CD4-positive, alpha-beta T cell treated with Interleukin-15 for 1 hour (primary cell): ENCODE measurements around the gene ANKRD50.

ENCODE experiments used
- DNase-seq: peaks from one replicate; pipeline ENCODE4 v3.0.0-alpha.2; 2020

Gene ANKRD50, protein sequence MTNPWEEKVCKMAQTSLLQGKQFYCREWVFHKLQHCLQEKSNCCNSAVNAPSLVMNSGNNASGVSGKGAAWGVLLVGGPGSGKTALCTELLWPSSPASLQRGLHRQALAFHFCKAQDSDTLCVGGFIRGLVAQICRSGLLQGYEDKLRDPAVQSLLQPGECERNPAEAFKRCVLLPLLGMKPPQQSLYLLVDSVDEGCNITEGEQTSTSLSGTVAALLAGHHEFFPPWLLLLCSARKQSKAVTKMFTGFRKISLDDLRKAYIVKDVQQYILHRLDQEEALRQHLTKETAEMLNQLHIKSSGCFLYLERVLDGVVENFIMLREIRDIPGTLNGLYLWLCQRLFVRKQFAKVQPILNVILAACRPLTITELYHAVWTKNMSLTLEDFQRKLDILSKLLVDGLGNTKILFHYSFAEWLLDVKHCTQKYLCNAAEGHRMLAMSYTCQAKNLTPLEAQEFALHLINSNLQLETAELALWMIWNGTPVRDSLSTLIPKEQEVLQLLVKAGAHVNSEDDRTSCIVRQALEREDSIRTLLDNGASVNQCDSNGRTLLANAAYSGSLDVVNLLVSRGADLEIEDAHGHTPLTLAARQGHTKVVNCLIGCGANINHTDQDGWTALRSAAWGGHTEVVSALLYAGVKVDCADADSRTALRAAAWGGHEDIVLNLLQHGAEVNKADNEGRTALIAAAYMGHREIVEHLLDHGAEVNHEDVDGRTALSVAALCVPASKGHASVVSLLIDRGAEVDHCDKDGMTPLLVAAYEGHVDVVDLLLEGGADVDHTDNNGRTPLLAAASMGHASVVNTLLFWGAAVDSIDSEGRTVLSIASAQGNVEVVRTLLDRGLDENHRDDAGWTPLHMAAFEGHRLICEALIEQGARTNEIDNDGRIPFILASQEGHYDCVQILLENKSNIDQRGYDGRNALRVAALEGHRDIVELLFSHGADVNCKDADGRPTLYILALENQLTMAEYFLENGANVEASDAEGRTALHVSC (N-terminal part only)

DNA sequence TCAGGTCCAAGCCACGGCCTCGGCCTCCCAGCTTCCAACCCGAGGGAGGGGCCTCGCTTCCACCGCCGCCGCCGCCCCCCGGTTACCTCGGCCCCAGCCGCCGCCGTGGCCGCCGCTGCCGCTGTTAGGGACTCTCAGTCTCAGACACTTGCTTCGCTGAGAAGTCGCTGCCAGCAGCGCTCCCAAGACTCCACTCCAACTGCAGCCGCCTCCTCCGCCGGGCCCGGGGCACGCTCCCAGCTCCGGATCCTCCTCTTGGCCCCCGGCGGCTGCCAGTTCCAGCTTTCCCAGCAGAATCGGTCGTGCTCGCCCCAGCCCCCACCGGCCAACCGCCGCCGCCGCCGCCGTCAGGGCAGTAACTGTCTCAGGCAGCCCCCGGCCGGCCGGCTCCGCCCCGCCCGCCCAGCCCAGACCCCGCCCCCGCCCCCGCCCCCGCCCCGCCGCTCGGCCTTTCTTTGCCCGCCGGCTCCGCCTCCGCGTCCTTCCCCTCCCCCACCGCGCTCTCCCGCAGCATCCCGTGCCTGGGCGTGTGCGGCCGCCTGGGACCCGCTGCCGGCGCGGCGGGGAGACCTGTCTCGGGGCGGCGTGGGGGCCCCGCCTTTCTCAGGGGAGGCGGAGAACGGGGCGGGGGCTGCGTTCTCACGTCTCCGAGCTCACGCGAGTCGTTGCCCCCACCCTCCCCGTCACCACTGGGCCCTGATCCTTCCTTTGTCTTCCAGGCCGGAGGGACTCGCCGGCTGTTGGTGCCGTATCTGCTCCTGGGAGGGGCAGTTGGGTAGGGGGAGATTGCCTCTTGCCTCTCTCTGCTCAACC lies at the start of gene ANKRD50:
ANKRD50 (minus strand) TSS at position 361 of the 813 bp plus-strand sequence. CDS start 2,221 bp downstream, outside the sequence.
- DNase-seq: peak; percentile 78

DNA sequence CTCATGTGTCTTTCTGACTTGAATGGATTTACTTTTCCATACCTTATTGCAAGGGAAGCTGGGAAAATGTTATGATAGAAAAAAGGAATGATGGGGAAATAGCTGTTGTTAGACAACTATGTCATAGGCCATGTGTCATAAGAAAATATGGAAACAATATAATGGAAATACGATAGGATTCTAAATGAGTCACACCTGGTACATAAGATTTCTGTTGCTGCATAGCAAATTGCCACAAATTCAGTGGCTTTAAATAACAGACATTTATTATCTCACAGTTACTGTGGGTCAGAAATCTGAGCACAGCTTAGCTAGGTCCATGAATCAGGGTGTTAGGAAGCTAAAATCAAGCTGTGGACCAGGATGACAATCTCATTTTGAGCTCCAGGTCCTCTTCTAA lies 44.6 kb upstream of the ANKRD50 start:
- no peak for DNase-seq

DNA sequence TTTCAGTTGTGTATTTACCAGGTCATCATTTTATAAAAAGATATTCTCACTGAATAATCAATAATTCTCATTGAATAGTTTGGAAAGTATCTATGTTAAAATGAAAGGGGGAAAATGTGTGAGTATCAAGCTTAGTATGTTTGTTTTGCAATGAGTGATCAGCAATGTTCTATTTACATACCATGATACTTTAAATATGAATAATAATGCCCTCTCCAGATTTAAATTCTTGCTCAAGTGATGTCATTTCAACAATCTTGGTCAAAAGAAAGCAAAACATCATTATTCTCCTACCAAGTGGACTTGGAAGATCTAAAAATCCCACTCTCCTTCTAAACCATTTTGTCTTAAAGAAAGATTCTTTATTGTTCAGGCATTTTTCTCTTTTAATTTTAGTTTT lies 42.1 kb upstream of the ANKRD50 start:
- no peak for DNase-seq

DNA sequence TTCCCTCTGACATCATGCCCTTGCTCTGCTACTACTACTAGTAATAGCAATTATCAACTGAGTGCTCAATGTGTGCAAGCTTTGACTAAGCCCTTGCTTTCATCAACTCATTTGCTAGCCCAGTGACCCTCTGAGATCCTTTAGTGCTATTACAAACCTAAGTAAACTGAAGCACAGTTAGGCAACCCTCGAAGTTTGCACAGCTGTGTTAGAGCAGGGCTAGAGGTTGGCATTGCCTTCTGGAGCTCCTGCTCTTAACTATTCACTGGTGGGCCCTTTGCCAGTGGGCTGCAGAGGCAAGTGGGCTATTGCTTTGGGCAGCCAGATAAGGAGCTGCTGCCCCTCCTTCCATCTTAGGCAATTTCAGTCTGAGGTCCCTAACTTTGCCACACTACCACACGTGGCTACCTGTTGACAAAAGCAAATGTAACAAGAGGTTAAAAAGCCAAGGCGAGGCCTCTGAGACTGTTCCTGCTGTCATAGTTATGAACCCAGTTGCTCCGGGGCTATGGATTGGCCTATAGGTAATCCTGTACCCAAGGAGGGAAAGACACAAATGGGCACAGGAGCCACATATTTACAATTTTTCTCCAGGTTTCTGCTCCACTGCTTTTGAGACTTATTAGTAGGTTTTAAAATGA lies 41.5 kb upstream of the ANKRD50 start:
- DNase-seq: no peak

DNA sequence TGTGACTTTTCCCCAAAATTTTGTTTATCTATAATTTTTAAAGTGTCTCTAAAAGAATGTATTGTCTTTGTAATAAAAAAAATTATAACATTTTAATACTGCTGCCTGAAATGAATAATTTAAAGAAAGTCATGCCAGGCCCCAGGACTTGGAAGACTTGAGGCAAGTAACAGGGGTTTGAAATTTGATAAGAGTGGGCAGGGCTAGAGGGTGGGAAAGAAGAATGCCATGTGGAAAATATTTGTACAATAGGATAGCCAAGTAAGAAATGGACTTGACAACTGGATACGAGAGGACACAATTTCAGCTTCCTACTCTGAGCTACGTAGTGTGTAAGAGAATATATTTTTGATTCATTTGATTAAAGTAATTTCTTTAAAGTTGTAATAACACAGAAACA lies 36.9 kb upstream of the ANKRD50 start:
- no peak for DNase-seq

DNA sequence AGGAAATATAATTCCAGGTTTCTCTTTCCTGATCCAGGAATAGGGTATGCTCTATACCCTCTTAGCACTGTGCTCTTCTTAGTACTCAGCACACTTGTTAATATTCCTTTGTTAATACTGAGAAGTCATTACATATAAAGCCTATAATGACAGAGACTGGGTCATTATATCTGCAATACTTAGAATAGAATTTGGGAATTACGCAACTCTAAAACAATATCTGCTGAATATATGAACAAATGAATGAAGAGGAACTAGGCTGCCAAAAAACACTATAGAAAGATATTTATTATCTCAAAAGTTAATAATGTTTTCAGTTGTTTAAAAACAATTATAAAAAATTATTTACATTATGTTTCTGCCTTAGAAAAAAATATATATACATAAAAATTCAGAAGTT lies 36.4 kb upstream of the ANKRD50 start:
- DNase-seq: no peak

DNA sequence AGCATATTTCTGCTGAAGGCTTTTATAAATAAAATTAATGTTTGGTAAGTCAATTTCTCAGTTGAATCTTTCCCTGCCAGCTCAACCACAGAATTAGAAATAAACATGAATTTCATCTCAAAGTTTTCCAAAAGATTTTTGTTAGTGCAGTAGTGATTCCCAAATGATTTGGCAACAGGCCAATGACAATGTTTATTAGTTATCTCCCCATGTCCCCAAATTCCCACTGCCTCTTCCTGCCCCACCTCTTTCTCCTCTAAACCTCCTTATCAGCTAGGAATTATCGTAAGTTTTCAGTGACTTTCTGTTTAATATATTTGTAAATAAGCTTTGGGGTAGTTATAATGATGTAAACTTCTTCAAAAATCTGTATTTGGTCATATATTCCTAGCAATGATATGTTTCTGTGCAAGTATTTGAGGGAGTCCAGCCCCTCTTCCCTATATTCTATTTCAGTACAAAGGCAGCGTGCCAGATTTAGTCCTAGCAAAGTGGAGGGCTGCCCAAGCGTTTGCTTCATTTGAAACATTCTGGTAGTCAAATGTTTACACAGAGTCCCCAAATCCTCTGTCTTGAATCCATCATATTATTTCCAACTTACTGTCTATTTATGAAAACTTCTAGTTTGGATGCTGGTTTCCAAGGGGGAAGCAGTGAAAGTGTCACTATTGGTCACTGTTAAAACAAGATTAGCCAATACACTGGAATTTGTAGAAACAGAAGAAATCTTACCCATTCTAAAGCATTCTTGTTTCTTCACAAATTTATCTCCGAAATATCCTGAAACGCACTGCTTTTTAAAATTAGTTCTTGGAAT lies 33.7 kb upstream of the ANKRD50 start:
- DNase-seq: no peak

DNA sequence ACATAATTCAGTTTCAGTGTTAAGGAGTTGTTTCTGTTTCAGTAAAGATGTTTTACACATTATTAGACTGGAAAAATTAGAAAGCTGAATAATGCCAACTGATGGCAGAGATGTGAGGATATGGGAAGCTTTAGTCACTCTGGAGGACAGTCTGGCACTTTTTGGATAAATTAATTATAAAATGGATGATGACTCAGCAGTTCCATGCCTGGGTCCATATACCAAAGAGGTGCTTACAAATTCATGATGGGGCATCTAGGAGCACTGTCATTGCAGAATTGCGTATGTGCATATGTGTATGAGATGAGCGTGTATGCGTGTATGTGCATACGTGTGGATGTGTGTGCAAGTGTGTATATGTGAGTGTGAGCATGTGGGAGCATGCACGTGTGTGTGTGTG lies 31.2 kb upstream of the ANKRD50 start:
- DNase-seq: no peak

DNA sequence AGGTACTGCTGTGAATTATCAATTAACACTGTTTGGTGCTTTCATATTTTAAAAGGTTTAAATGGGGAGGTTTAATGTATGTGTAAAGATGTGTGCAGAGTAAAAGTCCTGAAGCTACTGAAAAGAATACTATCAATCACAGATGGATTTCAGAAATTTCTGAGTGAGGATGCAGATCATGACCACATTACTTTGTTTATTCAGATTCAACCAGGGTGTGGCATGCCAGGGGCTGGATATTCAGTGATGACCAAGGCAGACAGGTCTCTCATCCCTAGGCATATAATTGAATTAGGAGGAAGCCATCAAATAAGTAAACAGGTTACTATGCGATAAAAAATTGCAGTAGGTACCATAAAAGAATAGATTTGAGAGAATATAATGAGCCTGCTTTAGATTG lies 28.0 kb upstream of the ANKRD50 start:
- no peak for DNase-seq

DNA sequence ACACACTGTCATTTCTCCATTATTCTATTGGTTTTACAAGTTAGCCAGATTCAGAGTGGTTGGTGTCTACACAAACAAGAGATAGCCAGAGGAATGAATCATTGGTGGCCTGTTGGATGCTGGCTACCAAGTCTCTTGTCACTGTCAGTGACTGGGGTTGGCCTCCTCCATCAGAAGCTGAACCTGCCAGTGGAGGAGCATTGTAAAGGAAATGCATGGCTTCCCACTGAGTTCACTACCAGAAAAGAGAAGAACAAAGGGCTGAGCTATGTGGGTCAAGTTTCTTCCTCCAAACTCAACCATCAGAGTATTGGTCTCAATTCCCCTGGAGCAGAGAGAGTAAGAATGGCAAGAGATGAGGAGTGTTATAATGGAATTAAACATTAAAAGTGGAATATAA lies 26.5 kb upstream of the ANKRD50 start:
- DNase-seq: no peak

DNA sequence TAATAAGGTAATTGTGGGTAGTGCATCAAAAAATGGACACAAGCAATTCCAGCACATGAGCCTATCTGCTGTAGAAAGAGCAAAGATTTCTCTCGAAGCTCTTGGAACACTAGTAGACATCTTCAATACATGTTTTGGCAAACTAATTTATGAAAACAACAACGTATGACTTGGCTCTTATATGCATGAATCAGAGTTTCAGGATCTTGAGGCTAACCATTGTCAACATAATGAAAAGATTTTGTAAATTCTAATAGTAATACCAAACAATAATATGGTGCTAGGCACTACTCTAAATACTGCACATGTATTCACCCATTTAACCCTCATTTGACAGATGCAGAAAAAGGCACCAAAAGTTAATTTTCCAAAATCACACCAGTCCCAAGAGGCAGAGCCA lies 25.1 kb upstream of the ANKRD50 start:
- DNase-seq: no peak

DNA sequence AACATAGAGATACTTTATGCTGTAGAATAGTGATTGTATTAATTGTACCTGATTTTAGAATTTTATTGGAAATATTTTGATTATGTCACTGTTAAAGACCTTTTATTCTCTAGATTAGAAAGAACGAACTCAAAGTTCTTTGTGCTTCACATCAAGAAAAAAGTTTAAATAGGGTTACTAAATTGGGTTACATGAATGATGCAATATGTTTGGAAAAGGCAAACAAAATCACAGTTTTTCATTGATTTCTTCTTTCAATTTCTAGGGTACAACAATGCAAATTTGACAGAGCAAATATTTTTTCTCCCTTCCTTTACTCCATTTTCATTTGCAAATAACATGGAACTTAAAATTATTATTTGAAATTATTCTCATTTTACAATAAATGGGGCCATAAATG lies 24.0 kb upstream of the ANKRD50 start:
- no peak for DNase-seq

DNA sequence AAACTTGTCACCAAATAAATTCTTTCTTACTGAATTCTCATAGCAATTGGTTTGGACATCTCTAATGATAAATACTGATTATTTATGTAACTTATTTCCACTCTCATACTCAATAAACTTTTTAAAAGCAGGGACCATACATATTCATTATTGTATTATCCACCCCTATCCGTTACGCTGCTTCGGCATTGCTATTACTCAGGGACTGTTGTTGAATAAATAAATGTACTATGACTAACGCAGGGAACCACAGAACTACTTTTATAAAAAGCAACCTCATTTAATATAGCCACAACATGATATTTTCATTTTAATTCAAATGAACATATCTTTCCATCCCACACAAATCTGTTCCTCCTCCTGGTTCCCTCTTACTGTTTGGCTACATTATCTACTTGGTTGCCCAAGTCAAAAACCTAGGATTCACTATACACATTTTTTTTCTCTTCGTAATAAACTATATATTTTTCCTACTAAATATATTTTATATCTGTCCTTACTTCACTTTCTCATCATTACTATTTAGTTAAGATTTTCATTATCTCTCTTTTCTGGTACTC lies 14.9 kb upstream of the ANKRD50 start:
- no peak for DNase-seq

DNA sequence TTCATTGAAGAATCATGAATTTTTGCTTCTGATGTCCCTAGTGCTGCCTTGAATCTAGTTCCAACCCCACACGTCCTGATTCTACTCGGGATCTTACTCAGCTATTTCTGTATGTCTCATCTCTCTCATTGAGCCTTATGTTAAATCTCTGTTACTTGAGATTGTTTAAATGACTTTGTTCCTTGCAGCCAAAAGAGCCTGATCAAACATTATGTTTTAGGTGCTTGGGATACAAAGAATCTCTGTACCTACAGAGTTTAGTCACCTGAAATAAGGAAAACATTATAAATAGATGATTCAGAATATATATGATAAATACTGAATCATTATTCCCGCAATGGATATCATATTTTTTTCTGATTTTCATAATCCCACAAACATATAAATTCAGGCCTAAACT lies 13.7 kb upstream of the ANKRD50 start:
- no peak for DNase-seq

DNA sequence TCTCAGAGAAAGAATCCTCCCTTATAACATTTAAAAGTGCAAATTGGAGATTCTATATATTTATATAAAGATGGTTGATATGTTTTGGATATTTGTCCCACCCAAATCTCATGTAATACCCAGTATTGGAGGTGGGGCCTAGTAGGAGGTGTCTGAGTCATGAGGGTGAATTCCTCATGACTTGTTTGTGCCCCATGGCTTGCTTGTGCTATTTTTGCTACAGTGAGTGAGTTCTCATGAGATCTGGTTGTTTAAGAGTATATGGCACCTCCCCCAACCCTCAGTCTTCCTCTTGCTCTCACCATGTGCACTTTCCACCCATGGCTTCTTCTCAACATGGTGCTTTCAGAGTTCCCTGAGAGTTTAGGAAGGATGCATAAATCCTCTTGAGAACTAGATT lies 9.5 kb upstream of the ANKRD50 start:
- no peak for DNase-seq

DNA sequence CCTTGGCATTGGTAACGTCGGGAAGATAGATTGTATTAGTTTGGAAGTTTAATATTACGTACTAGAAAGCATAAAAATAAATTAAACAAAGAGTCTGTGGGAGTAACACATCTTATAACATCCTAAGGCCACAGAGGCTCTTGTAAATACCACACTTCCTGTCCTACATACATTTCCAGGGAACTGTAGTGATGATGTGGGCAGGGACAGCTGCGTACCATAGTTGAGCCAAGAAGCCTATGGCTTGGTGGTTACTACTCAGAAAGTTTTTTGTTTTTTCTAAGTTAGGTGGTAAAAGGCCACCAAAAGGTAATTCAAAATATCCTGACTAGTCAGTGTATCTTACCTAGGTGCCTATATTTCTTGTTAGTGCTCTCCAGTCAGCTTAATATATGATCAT lies 4.6 kb upstream of the ANKRD50 start:
- DNase-seq: no peak

DNA sequence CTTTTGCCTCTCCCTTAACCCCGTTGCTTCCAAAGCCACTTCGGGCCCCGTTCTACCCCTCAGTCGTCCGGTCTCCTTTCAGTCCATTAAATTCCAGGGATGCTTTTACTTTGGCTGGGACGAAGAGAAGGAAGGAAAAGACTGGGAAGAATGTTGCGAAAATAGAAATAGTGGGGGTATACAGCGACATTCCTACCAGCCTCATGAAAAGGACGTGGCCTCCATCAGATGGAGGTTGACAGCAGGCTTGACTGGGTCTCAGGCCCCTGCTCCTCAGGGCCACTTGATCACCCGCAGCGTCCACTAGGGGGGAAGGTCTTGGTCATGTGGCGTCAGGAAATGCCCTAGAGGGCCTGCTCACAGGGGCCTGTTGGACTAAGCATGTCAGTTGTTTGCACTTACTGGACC lies 657 bp upstream of the ANKRD50 start:
- peak; percentile 50 for DNase-seq

DNA sequence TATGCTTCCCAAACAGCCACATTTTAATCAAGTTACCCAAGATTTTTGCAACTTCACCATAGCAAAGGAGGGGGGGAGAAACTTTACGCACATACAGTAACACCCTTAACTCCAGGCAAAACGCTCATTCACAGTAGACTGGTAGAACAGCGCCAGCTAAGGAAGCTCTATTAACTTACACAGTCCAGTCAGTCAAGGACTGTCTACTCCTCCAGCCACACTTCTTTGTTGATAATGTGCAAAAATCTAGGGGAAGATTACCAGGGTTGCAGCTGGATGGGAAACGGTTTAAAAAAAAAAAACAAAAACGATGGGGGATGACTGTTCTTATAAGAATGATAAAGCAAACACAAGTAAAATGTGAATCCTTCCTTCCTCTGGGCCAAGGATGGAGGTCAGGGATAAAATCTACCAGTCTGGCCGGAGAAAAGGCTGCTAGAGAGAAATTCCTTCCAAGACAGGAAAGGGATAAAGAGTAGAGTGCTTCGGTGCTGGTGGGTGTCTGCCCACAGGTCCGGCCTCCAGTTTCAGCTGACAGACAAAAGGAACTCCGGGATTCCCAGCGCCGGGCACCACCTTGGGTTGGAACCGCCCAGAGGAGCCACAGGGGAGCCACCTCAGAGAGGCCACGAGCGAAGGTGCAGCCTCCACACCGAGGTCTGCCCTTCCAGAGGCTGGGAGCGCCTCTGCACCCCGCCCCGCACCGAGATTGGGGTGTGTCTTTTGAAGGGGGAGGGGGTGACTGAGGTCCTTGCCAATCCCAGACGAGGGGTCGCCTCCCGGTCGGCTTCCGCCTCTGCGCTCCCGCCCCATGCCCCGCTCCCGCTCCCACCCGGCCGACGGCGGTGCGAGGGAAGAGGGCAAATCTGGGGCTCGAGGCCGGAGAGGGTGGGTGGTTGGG lies 811 bp downstream of the ANKRD50 start:
- peak; percentile 18 for DNase-seq

DNA sequence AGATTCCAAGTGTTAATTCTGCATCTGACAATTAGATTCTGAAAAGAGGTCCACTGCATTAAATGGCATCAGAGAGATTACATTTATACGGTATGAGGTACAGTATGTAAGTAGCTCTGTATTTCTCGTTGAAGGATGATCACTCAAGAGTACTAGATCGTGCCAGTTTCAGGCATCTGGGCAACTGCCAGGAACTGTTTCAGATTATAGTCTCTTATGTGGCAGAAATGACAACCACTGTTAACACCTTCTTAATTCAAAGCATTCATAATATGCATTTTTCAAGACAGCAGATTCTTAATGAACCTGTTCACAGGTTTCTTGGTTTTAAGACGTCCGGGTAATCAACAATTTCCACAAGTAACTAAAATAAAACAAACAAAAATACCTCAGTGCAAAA lies 1.6 kb downstream of the ANKRD50 start:
- DNase-seq: no peak
